GM23338 (cell line): Measurements from ENCODE around the gene HLA-B.

ENCODE experiments used
- CREB1 ChIP-seq: fragments of 250-450 bp; sonication (Bioruptor Pico); IDR thresholded peaks from 2 replicates; pipeline ENCODE4 v1.5.0; 2020; ENCODE audit warnings: low read depth, mild to moderate bottlenecking, moderate library complexity
- CTCF ChIP-seq, 2 experiments: fragments of 200-600 bp in 1 of 2; sonication (generic) in 1 of 2; conservative IDR thresholded peaks; 2 replicates each; pipeline versions ENCODE4 v1.5.1 to v1.6.1; 2016 to 2017; ENCODE audit warnings: antibody characterized with exemption in 2 of 2, low read depth in 2 of 2, mild to moderate bottlenecking in 2 of 2, moderate library complexity in 1 of 2
- ETS1 ChIP-seq: IDR thresholded peaks from 2 replicates; pipeline ENCODE4 v1.6.1; 2016; ENCODE audit warnings: antibody characterized with exemption
- EZH2 ChIP-seq: fragments of 200-600 bp; sonication (generic); IDR thresholded peaks from one replicate; pipeline ENCODE4 v1.8.0; 2017; ENCODE audit warnings: antibody characterized with exemption, mild to moderate bottlenecking, low read depth; ENCODE audit not compliant: unreplicated experiment
- EZH2phosphoT487 ChIP-seq: fragments of 200-600 bp; sonication (generic); IDR thresholded peaks from one replicate; pipeline ENCODE4 v1.8.1; 2018; ENCODE audit warnings: antibody characterized with exemption; ENCODE audit not compliant: unreplicated experiment
- JUNB ChIP-seq: IDR thresholded peaks from one replicate; pipeline ENCODE4 v1.6.1; 2016; ENCODE audit warnings: antibody characterized with exemption; ENCODE audit not compliant: unreplicated experiment
- NANOG ChIP-seq: IDR thresholded peaks from 2 replicates; pipeline ENCODE4 v1.6.1; 2016; ENCODE audit warnings: antibody characterized with exemption, borderline replicate concordance
- POLR2AphosphoS5 ChIP-seq: IDR thresholded peaks from 2 replicates; pipeline ENCODE4 v1.6.1; 2016; ENCODE audit warnings: antibody characterized with exemption, low read depth
- REST ChIP-seq: IDR thresholded peaks from one replicate; pipeline ENCODE4 v1.6.1; 2018; ENCODE audit warnings: antibody characterized with exemption; ENCODE audit not compliant: unreplicated experiment
- STAT1 ChIP-seq: IDR thresholded peaks from one replicate; pipeline ENCODE4 v1.6.1; 2016; ENCODE audit warnings: antibody characterized with exemption; ENCODE audit not compliant: unreplicated experiment
- ZNF114 ChIP-seq: fragments of 250-450 bp; sonication (Bioruptor Pico); IDR thresholded peaks from 2 replicates; pipeline ENCODE4 v1.5.0; 2020; ENCODE audit warnings: mild to moderate bottlenecking, moderate library complexity
- ZNF331 ChIP-seq: fragments of 250-450 bp; sonication (Bioruptor Pico); IDR thresholded peaks from 2 replicates; pipeline ENCODE4 v1.5.0; 2020; ENCODE audit warnings: low read depth, mild to moderate bottlenecking, moderate library complexity
- ZNF462 ChIP-seq: fragments of 250-450 bp; sonication (Bioruptor Pico); IDR thresholded peaks from 2 replicates; pipeline ENCODE4 v1.5.0; 2020; ENCODE audit warnings: mild to moderate bottlenecking, moderate library complexity

GRCh38 chr6:31363811-31364210, 6.8 kb upstream of the HLA-B start:
- no peak for TF ChIP-seq CTCF (conservative IDR thresholded peaks at IDR 0.05; ENCODE audit: low read depth in 2 of 2)
- no peak for TF ChIP-seq POLR2AphosphoS5
- no peak for TF ChIP-seq REST
- TF ChIP-seq EZH2phosphoT487, result no peak
- no peak for TF ChIP-seq JUNB
- no peak for TF ChIP-seq EZH2
- TF ChIP-seq STAT1, result no peak
- no peak for TF ChIP-seq CREB1 (CRISPR knock-in tag)
- TF ChIP-seq ZNF462 (CRISPR knock-in tag), result no peak
- no peak for TF ChIP-seq ETS1
- no peak for TF ChIP-seq ZNF331 (CRISPR knock-in tag)
- TF ChIP-seq NANOG, result no peak
- TF ChIP-seq ZNF114 (CRISPR knock-in tag), result no peak
